Heart left ventricle (tissue), 16 donors: ENCODE results near the gene CSE1L. TPM values are rescaled to one million over a fixed set of nuclear protein-coding genes. Genes with fewer than 3 reads are reported as not detected.

Experiments used
- ATAC-seq, 4 donors: fragments of 200-7000 bp; cut with Tn5 transposase; one replicate each; pipeline ENCODE4 v1.9.1; 2020 to 2022; ENCODE audit warnings: moderate library complexity in 4 of 4, mild to moderate bottlenecking in 3 of 4, moderate number of reproducible peaks in 1 of 4
- DNase-seq, 5 donors: peaks; one replicate each; pipeline ENCODE4 v3.0.0-alpha.2; 2020
- H3K27ac ChIP-seq, 12 donors: fragments of 200-600 bp; sonication (generic) in 4 of 12; one replicate each; pipeline versions ENCODE4 v1.5.0 to v1.8.0; 2016 to 2022; ENCODE audit warnings: mild to moderate bottlenecking in 2 of 12
- H3K27me3 ChIP-seq, 9 donors: fragments of 200-600 bp; sonication (generic) in 2 of 9; one replicate each; pipeline versions ENCODE4 v1.5.1 to v1.8.0; 2016 to 2022; ENCODE audit warnings: mild to moderate bottlenecking in 3 of 9
- H3K36me3 ChIP-seq, 9 donors: fragments of 200-600 bp; sonication (generic) in 2 of 9; one replicate each; pipeline versions ENCODE4 v1.5.0 to v1.8.0; 2018 to 2022; ENCODE audit warnings: mild to moderate bottlenecking in 2 of 9
- H3K4me1 ChIP-seq, 12 donors: fragments of 200-600 bp; sonication (generic) in 4 of 12; one replicate each; pipeline versions ENCODE4 v1.5.0 to v1.8.0; 2016 to 2022; ENCODE audit warnings: mild to moderate bottlenecking in 3 of 12
- H3K4me3 ChIP-seq, 12 donors: fragments of 200-600 bp; sonication (generic) in 4 of 12; one replicate each; pipeline versions ENCODE4 v1.5.0 to v1.8.0; 2017 to 2022; ENCODE audit warnings: mild to moderate bottlenecking in 9 of 12, moderate library complexity in 4 of 12
- H3K9me3 ChIP-seq, 12 donors: fragments of 200-600 bp; sonication (generic) in 4 of 12; one replicate each; pipeline versions ENCODE4 v1.5.0 to v1.8.0; 2016 to 2022; ENCODE audit warnings: mild to moderate bottlenecking in 1 of 12
- CTCF ChIP-seq, 12 donors: fragments of 200-600 bp; sonication (generic) in 4 of 12; IDR thresholded peaks; one replicate each; pipeline versions ENCODE4 v1.5.0 to v1.8.0; 2018 to 2022; ENCODE audit warnings: antibody characterized with exemption in 12 of 12, mild to moderate bottlenecking in 5 of 12
- POLR2A ChIP-seq, 2 donors: fragments of 450-650 bp; IDR thresholded peaks; one replicate each; pipeline ENCODE4 v1.6.1; 2017; ENCODE audit warnings: antibody characterized with exemption in 2 of 2, mild to moderate bottlenecking in 2 of 2, moderate library complexity in 2 of 2
- WGBS, 4 donors: extraction: QIAGEN DNeasy Blood & Tissue Kit in 2 of 4; methylation state at CpG; one replicate each; pipeline versions ENCODE4 v1.1.5 to v1.1.7; 2013 to 2018; 5-methylcytosine and 5-hydroxymethylcytosine counted together
- intact Hi-C, 10 donors: fragments of 100-400 bp; cut with DNase I; formaldehyde crosslinking; loops; one replicate each; pipeline versions ENCODE4 v1.11.1 to v1.14.2; 2022
- long read RNA-seq, 3 donors: library from polyadenylated mRNA; unstranded; transcript quantifications; one replicate each; pipeline ENCODE4 v2.0.0, GENCODE V29; 2020 to 2021
- polyA plus RNA-seq, 2 donors: library from polyadenylated mRNA; stranded (reverse); fragments of 200-250 nt; gene quantifications; one replicate each; pipeline ENCODE4 v1.2.3, GENCODE V29; 2013
- total RNA-seq, 9 donors: library from RNA; depleted of rRNA in 2 of 9; stranded (reverse); fragments of >200 nt in 2 of 9; fragmentation: NEBNext Ultra II Directional in 3 of 9; extraction: Animal tissue kit (Norgen Biotek cat#: 25700) in 3 of 9; gene quantifications; one replicate each; pipeline versions ENCODE4 v1.1.0 to v1.2.4, GENCODE V29; 2016 to 2023
- donor health status: ischemic (EF 13 %, LVEDD 7.1; RV severe dilation, severe dysfunction).
- donor health status: healthy with polysubstance abuse.
- donor health status: DM: no; HTN: yes; CAD: no.
- donor health status: DM: no; HTN: no; CAD: no.
- donor health status: ischemic (EF 25% LVEDD 6.9; RV normal size, moderate dysfunction).
- donor health status: ischemic (EF 25% LVEDD 5.7; RV mildly dilated, moderate dysfunction).
- donor health status: healthy.
- donor health status: DM: yes; HTN: yes; CAD: no.
- donor health status: ischemic (EF 35%, LVEDD 5.7; RV mildly dilated, moderate dysfunction).
- donor health status: nonischemic (EF 11% LVEDD 7.7; RV severe dilation, severe dysfunction).
- donor health status: DM: yes; HTN: yes; CAD: no.
- donor health status: PGD.
- donor health status: ischemic (EF 29% LVEDD 5.4; RV normal size, mild dysfunction).
- donor health status: nonischemic (EF 23%, LVEDD 6.1; RV moderate dilation, normal function).

Gene CSE1L, protein sequence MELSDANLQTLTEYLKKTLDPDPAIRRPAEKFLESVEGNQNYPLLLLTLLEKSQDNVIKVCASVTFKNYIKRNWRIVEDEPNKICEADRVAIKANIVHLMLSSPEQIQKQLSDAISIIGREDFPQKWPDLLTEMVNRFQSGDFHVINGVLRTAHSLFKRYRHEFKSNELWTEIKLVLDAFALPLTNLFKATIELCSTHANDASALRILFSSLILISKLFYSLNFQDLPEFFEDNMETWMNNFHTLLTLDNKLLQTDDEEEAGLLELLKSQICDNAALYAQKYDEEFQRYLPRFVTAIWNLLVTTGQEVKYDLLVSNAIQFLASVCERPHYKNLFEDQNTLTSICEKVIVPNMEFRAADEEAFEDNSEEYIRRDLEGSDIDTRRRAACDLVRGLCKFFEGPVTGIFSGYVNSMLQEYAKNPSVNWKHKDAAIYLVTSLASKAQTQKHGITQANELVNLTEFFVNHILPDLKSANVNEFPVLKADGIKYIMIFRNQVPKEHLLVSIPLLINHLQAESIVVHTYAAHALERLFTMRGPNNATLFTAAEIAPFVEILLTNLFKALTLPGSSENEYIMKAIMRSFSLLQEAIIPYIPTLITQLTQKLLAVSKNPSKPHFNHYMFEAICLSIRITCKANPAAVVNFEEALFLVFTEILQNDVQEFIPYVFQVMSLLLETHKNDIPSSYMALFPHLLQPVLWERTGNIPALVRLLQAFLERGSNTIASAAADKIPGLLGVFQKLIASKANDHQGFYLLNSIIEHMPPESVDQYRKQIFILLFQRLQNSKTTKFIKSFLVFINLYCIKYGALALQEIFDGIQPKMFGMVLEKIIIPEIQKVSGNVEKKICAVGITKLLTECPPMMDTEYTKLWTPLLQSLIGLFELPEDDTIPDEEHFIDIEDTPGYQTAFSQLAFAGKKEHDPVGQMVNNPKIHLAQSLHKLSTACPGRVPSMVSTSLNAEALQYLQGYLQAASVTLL
- total RNA-seq (10 to 100 TPM; 31.2 to 56.8 (median 41.9) TPM), polyA plus RNA-seq (10 to 100 TPM; 19.1 to 59.0 TPM)
- long read RNA-seq, donor 1, transcript CSE1L-201 (25 exons, 3,553 nt) = major isoform, 15 of 20 reads
- long read RNA-seq, donor 1, partial matches to known transcripts = 4 of 20 reads
- long read RNA-seq, donor 1, other reads (novel, unspliced or antisense) = 1 of 20 reads
- long read RNA-seq, donor 2, transcript CSE1L-201 (25 exons, 3,553 nt) = major isoform, 88 of 111 reads
- long read RNA-seq, donor 2, partial matches to known transcripts = 15 of 111 reads
- long read RNA-seq, donor 2, other reads (novel, unspliced or antisense) = 4 of 111 reads
- long read RNA-seq, donor 3, transcript CSE1L-201 (25 exons, 3,553 nt) = major isoform, 28 of 39 reads
- long read RNA-seq, donor 3, partial matches to known transcripts = 5 of 39 reads
- long read RNA-seq, donor 3, other reads (novel, unspliced or antisense) = 6 of 39 reads

GRCh38 chr20:49046087-49046900 lies at the start of gene CSE1L:
Gene CSE1L (plus strand): TSS chr20:49046312. CDS start chr20:49058464, 12,152 bp downstream.
- ATAC-seq = peak; percentile 96 to 97 (median 97)
- Histone ChIP-seq H3K27ac (peak within 1 kb of the TSS; percentile 70 to 98 (median 90)), H3K36me3 (peaks cover 0 to 9% (median 0%) of the 10 kb centered on the region in 9 donors), H3K4me3 (peak within 1 kb of the TSS; percentile 80 to 100 (median 95)), H3K9me3 (no peaks in the 10 kb centered on the region), H3K27me3 (no peaks in the 10 kb centered on the region), H3K4me1 (peaks cover 0 to 30% (median 17%) of the 10 kb centered on the region in 12 donors)
- DNase-seq = peak; percentile 95 to 98 (median 96)
- intact Hi-C loops = loop anchor here in 1 of 10 donors (5.0 kb wide), 1 partner anchor 141 kb away; the partner anchor contains the start of gene STAU1
- TF ChIP-seq CTCF (IDR thresholded peaks at IDR 0.05) (peak in 2 of 12 donors; percentile 12 to 23), POLR2A (IDR thresholded peaks at IDR 0.05) (peak in 1 of 2 donors; percentile 66)
- 0 to 1% (median 0%) methylated on average over 21 to 80 of the region's 80 CpGs for WGBS, 4 donors

GRCh38 chr20:48999890-49000870 lies 45.9 kb upstream of the CSE1L start:
- no peaks in the 10 kb centered on the region for H3K4me1 ChIP-seq
- H3K27me3 ChIP-seq = no peaks in the 10 kb centered on the region
- no peaks in the 10 kb centered on the region for H3K9me3 ChIP-seq
- H3K36me3 ChIP-seq = peaks cover 0 to 100% (median 95%) of the 10 kb centered on the region in 9 donors
- WGBS, 4 donors = 48 to 70% (median 61%) methylated on average over 3 of the region's 3 CpGs
- no peak overlapping the region for H3K27ac ChIP-seq
- intact Hi-C loops = no loop called here
- no peak for DNase-seq
- no peak for ATAC-seq
- no peak for TF ChIP-seq CTCF (IDR thresholded peaks at IDR 0.05)
- no peak for TF ChIP-seq POLR2A (IDR thresholded peaks at IDR 0.05)
- H3K4me3 ChIP-seq = no peak overlapping the region

GRCh38 chr20:49001741-49002140 lies 44.4 kb upstream of the CSE1L start:
- TF ChIP-seq POLR2A (IDR thresholded peaks at IDR 0.05) (no peak), CTCF (IDR thresholded peaks at IDR 0.05) (no peak)
- no peak overlapping the region for H3K27ac ChIP-seq
- ATAC-seq = no peak
- H3K27me3 ChIP-seq = no peaks in the 10 kb centered on the region
- WGBS, 4 donors = 96 to 97% (median 97%) methylated on average over 7 of the region's 7 CpGs
- peaks cover 0 to 100% (median 95%) of the 10 kb centered on the region in 9 donors for H3K36me3 ChIP-seq
- intact Hi-C loops = no loop called here
- no peaks in the 10 kb centered on the region for H3K9me3 ChIP-seq
- DNase-seq = no peak
- no peak overlapping the region for H3K4me3 ChIP-seq
- H3K4me1 ChIP-seq = no peaks in the 10 kb centered on the region
